Cardiac muscle cell (in vitro differentiated cells and primary cell): ENCODE results near the gene DPY19L2. TPM values are rescaled to one million over a fixed set of nuclear protein-coding genes. Genes with fewer than 3 reads are reported as not detected.
"Not testable (repeated sequence)": the region's sequence is repeated elsewhere in the genome, so short reads cannot be mapped to it uniquely, and the experiment has no call there.

ENCODE experiments used
- DNase-seq, 2 donors: peaks; one replicate each; pipeline versions ENCODE4 v3.0.0 to v3.0.0-alpha.2; 2010 to 2017; ENCODE audit warnings: low read depth in 1 of 2, low spot score in 1 of 2
- H3K27ac ChIP-seq: fragments of 200-600 bp; sonication (generic); 2 replicates; pipeline ENCODE4 v1.5.1; 2016
- H3K27me3 ChIP-seq: fragments of 200-600 bp; sonication (generic); 2 replicates; pipeline ENCODE4 v1.6.0; 2016; ENCODE audit warnings: control low read depth
- H3K36me3 ChIP-seq: fragments of 200-600 bp; sonication (generic); 2 replicates; pipeline ENCODE4 v1.5.1; 2016; ENCODE audit warnings: control low read depth
- H3K4me1 ChIP-seq: fragments of 200-600 bp; sonication (generic); 2 replicates; pipeline ENCODE4 v1.8.1; 2017; ENCODE audit warnings: low read depth, mild to moderate bottlenecking, mixed run types
- H3K4me3 ChIP-seq: fragments of 200-600 bp; sonication (generic); 2 replicates; pipeline ENCODE4 v1.5.1; 2016; ENCODE audit warnings: mild to moderate bottlenecking
- H3K9me3 ChIP-seq: fragments of 200-600 bp; sonication (generic); 2 replicates; pipeline ENCODE4 v1.5.1; 2017; ENCODE audit warnings: low read depth, mild to moderate bottlenecking, control low read depth
- CTCF ChIP-seq: IDR thresholded peaks from 2 replicates; pipeline ENCODE4 v1.5.1; 2012; ENCODE audit warnings: low read depth, mild to moderate bottlenecking, low read length
- polyA plus RNA-seq: library from polyadenylated mRNA; unstranded; fragments of >200 nt; fragmentation: Nextera tagmentation; extraction: Ambion mirVana; gene quantifications from 2 replicates; pipeline ENCODE4 v1.2.1, GENCODE V29; 2016
- total RNA-seq: library from RNA; depleted of rRNA; stranded (reverse); fragments of >200 nt; gene quantifications from 2 replicates; pipeline ENCODE4 v1.2.3, GENCODE V29; 2016

Gene DPY19L2
- 13.0 and 25.9 TPM in 2 replicates for total RNA-seq
- 12.9 and 18.2 TPM in 2 replicates for polyA plus RNA-seq

GRCh38 chr12:63668028-63668799 is at the start of gene DPY19L2:
Gene DPY19L2, minus strand, starts transcription at chr12:63668493. Its CDS starts 100 bp downstream, at chr12:63668393.
- DNase-seq, result peak; percentile 80 to 82
- TF ChIP-seq CTCF, result no peak
- Histone ChIP-seq H3K36me3 (no peaks in the 10 kb centered on the region), H3K9me3 (no peaks in the 10 kb centered on the region), H3K4me1 (peaks cover 7% of the 10 kb centered on the region), H3K27ac (peak within 1 kb of the TSS; percentile 44), H3K4me3 (peak within 1 kb of the TSS; percentile 54), H3K27me3 (peaks cover 4% of the 10 kb centered on the region)

- not testable (repeated sequence) for H3K27me3 ChIP-seq, H3K9me3 ChIP-seq, H3K27ac ChIP-seq, H3K4me3 ChIP-seq, H3K36me3 ChIP-seq, DNase-seq
- peaks cover 28% of the 10 kb centered on the region for H3K4me1 ChIP-seq
These were observed 48.6 kb upstream of the DPY19L2 start for GRCh38 chr12:63716891-63717290.

- not testable (repeated sequence) for H3K36me3 ChIP-seq, H3K4me3 ChIP-seq, H3K27me3 ChIP-seq, H3K9me3 ChIP-seq
- Histone ChIP-seq H3K4me1 (peaks cover 28% of the 10 kb centered on the region), H3K27ac (peak overlapping the region; percentile 68)
- DNase-seq, result peak in 1 of 2 donors; percentile 0
These were observed 46.9 kb upstream of the DPY19L2 start for GRCh38 chr12:63715107-63715625.

- H3K36me3 ChIP-seq, H3K4me3 ChIP-seq, H3K27me3 ChIP-seq, H3K9me3 ChIP-seq, DNase-seq: not testable (repeated sequence)
- H3K27ac ChIP-seq, result peak overlapping the region; percentile 68
- peaks cover 28% of the 10 kb centered on the region for H3K4me1 ChIP-seq
These were observed 46.1 kb upstream of the DPY19L2 start for GRCh38 chr12:63714409-63714808.

- not testable (repeated sequence) for H3K27ac ChIP-seq, H3K9me3 ChIP-seq, H3K36me3 ChIP-seq, DNase-seq, H3K4me3 ChIP-seq, H3K27me3 ChIP-seq
- peaks cover 28% of the 10 kb centered on the region for H3K4me1 ChIP-seq
These were observed 45.4 kb upstream of the DPY19L2 start for GRCh38 chr12:63713681-63714075.

- not testable (repeated sequence) for H3K4me3 ChIP-seq, H3K36me3 ChIP-seq, H3K27me3 ChIP-seq, H3K27ac ChIP-seq, H3K9me3 ChIP-seq
- H3K4me1 ChIP-seq, result peaks cover 28% of the 10 kb centered on the region
- DNase-seq, result peak in 1 of 2 donors; percentile 9
These were observed 44.8 kb upstream of the DPY19L2 start for GRCh38 chr12:63712979-63713680.

- H3K36me3 ChIP-seq, H3K9me3 ChIP-seq, H3K27ac ChIP-seq, H3K4me3 ChIP-seq, DNase-seq, H3K27me3 ChIP-seq: not testable (repeated sequence)
- peaks cover 28% of the 10 kb centered on the region for H3K4me1 ChIP-seq
These were observed 44.2 kb upstream of the DPY19L2 start for GRCh38 chr12:63712376-63712974.

- H3K4me1 ChIP-seq, result peaks cover 28% of the 10 kb centered on the region
- H3K36me3 ChIP-seq, DNase-seq, H3K9me3 ChIP-seq, H3K27ac ChIP-seq, H3K4me3 ChIP-seq, H3K27me3 ChIP-seq: not testable (repeated sequence)
These were observed 43.0 kb upstream of the DPY19L2 start for GRCh38 chr12:63711339-63711738.

GRCh38 chr12:63706336-63706735 is 38.0 kb upstream of the DPY19L2 start:
- Histone ChIP-seq H3K4me3 (no peak overlapping the region), H3K36me3 (no peaks in the 10 kb centered on the region), H3K27ac (no peak overlapping the region), H3K9me3 (no peaks in the 10 kb centered on the region), H3K27me3 (no peaks in the 10 kb centered on the region), H3K4me1 (no peaks in the 10 kb centered on the region)
- DNase-seq, result no peak
- no peak for TF ChIP-seq CTCF

GRCh38 chr12:63699678-63700382 is 31.5 kb upstream of the DPY19L2 start:
- not testable (repeated sequence) for DNase-seq, H3K36me3 ChIP-seq, H3K4me1 ChIP-seq, H3K27ac ChIP-seq, H3K27me3 ChIP-seq, H3K9me3 ChIP-seq, H3K4me3 ChIP-seq

- not testable (repeated sequence) for H3K4me1 ChIP-seq, H3K27me3 ChIP-seq
These were observed 30.7 kb upstream of the DPY19L2 start for GRCh38 chr12:63699011-63699410.

More at GRCh38 chr12:63699011-63699410, 30.7 kb upstream of the DPY19L2 start:
- H3K4me3 ChIP-seq, H3K36me3 ChIP-seq, H3K9me3 ChIP-seq, H3K27ac ChIP-seq, DNase-seq: not testable (repeated sequence)
